Neural crest cell (in vitro differentiated cells): ENCODE data around the gene HDAC4. TPM values are rescaled to one million over a fixed set of nuclear protein-coding genes. Genes with fewer than 3 reads are reported as not detected.

Experiments used
- DNase-seq: peaks from one replicate; pipeline ENCODE4 v3.0.0; 2021; ENCODE audit warnings: low read depth, mixed read lengths, low spot score
- H3K27ac Mint-ChIP-seq: one replicate; pipeline ENCODE4 v1.8.0; 2021; ENCODE audit warnings: mild to moderate bottlenecking, mixed read lengths; ENCODE audit not compliant: unreplicated experiment
- H3K27me3 Mint-ChIP-seq: 2 replicates; pipeline ENCODE4 v1.8.0; 2021; ENCODE audit warnings: low read depth, mild to moderate bottlenecking, mixed read lengths
- H3K36me3 Mint-ChIP-seq: 2 replicates; pipeline ENCODE4 v1.8.0; 2021; ENCODE audit warnings: low read depth, mild to moderate bottlenecking, mixed read lengths
- H3K4me1 Mint-ChIP-seq: 2 replicates; pipeline ENCODE4 v1.8.0; 2021; ENCODE audit warnings: mixed read lengths
- H3K4me3 Mint-ChIP-seq: one replicate; pipeline ENCODE4 v1.8.0; 2021; ENCODE audit warnings: mild to moderate bottlenecking, mixed read lengths
- H3K9me3 Mint-ChIP-seq: 2 replicates; pipeline ENCODE4 v1.8.0; 2021; ENCODE audit warnings: mixed read lengths
- CTCF ChIP-seq: fragments of 200-600 bp; sonication (generic); conservative IDR thresholded peaks from 2 replicates; pipeline ENCODE4 v1.5.0; 2021; ENCODE audit warnings: antibody characterized with exemption, mild to moderate bottlenecking
- total RNA-seq: library from RNA; stranded (reverse); gene quantifications from 2 replicates; pipeline ENCODE4 v1.2.1, GENCODE V29; 2021

Gene HDAC4
- total RNA-seq, 1 donor from 2014 or later = 52.1 TPM

- Mint-ChIP-seq H3K4me3 (no peak overlapping the region), H3K27me3 (no peaks in the 10 kb centered on the region), H3K27ac (no peak overlapping the region), H3K36me3 (peaks cover 8% of the 10 kb centered on the region), H3K9me3 (no peaks in the 10 kb centered on the region), H3K4me1 (peaks cover 22% of the 10 kb centered on the region)
- TF ChIP-seq CTCF = peak; percentile 42
- DNase-seq = no peak
Measured at GRCh38 chr2:239361311-239361642, 39.5 kb downstream of the HDAC4 start.

- Mint-ChIP-seq H3K36me3 (peaks cover 10% of the 10 kb centered on the region), H3K4me3 (no peak overlapping the region), H3K27ac (no peak overlapping the region), H3K4me1 (peaks cover 22% of the 10 kb centered on the region), H3K9me3 (no peaks in the 10 kb centered on the region), H3K27me3 (no peaks in the 10 kb centered on the region)
- no peak for DNase-seq
- no peak for TF ChIP-seq CTCF
Measured at GRCh38 chr2:239360421-239361310, 40.2 kb downstream of the HDAC4 start.

- Mint-ChIP-seq H3K4me1 (peaks cover 16% of the 10 kb centered on the region), H3K27ac (no peak overlapping the region), H3K36me3 (peaks cover 17% of the 10 kb centered on the region), H3K9me3 (peaks cover 5% of the 10 kb centered on the region), H3K4me3 (no peak overlapping the region), H3K27me3 (no peaks in the 10 kb centered on the region)
- DNase-seq = no peak
- TF ChIP-seq CTCF = no peak
Measured at GRCh38 chr2:239360008-239360407, 40.8 kb downstream of the HDAC4 start.

- H3K4me1 Mint-ChIP-seq = peaks cover 16% of the 10 kb centered on the region
- peaks cover 6% of the 10 kb centered on the region for H3K9me3 Mint-ChIP-seq
- no peak overlapping the region for H3K27ac Mint-ChIP-seq
- peaks cover 23% of the 10 kb centered on the region for H3K36me3 Mint-ChIP-seq
- no peak for DNase-seq
- no peak for TF ChIP-seq CTCF
- H3K4me3 Mint-ChIP-seq = no peak overlapping the region
- no peaks in the 10 kb centered on the region for H3K27me3 Mint-ChIP-seq
Measured at GRCh38 chr2:239359196-239359912, 41.5 kb downstream of the HDAC4 start.

- H3K36me3 Mint-ChIP-seq = peaks cover 28% of the 10 kb centered on the region
- peaks cover 11% of the 10 kb centered on the region for H3K9me3 Mint-ChIP-seq
- no peak overlapping the region for H3K27ac Mint-ChIP-seq
- no peak for TF ChIP-seq CTCF
- DNase-seq = no peak
- H3K27me3 Mint-ChIP-seq = no peaks in the 10 kb centered on the region
- H3K4me3 Mint-ChIP-seq = no peak overlapping the region
- peaks cover 16% of the 10 kb centered on the region for H3K4me1 Mint-ChIP-seq
Measured at GRCh38 chr2:239358062-239358754, 42.6 kb downstream of the HDAC4 start.
